GM19035 (cell line): ENCODE measurements around the gene ESYT2.

Source experiments
- ATAC-seq: cut with Tn5 transposase; IDR thresholded peaks from one replicate; pipeline ENCODE4 v1.9.1; 2021; ENCODE audit not compliant: unreplicated experiment

Gene ESYT2

GRCh38 chr7:158827411-158828132 is 1.7 kb downstream of the ESYT2 start:
- ATAC-seq, result no peak

DNA sequence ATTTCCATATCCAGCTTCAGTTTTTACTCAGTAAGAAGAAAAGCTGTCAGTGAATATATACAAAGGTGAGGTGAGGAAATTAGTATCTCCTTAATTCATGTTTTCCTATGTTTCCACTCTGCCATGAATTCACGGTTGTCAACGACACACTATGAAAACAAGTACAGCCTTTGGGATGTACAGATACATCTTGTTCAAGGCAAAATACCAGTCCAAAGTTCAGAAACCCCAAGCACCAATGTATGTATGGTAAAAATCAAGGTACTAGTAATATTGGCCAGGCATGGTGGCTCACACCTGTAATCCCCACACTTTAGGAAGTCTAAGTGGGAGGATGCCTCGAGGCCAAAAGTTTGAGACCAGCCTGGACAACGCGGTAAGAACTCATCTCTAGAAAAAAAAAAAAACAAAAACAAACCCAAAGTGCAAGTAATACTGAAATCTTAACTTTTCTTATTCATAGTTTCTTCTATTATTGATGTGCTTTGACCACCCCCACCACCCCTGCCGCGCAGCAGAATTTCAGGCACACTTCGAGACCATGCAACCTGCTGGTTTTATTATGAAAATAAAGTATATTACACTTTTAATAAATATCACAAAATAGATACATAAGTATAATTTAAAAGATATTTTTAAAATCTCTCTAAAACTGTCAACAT is 3.5 kb downstream of the ESYT2 start:
- no peak for ATAC-seq

DNA sequence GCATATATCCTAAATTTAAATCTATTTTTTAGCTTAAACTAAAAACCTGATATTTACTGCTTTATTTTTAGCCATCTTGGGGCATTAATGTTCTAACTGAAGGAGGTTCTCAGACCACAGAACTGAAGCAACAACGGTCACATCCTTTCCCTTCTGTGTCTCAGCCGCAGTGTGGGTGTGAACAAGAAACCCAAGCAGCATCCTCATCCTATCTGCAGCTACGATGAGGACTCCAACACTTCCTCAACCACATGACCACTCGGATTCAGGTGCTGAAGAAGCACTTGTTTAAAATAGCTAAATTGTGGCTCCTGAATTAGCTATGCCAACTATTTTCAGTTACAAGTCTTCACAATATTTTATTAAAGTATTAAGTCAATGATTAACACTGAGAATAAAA is 5.3 kb downstream of the ESYT2 start:
- peak; percentile 61 for ATAC-seq

- no peak for ATAC-seq
Observed at GRCh38 chr7:158821171-158822031, 7.9 kb downstream of the ESYT2 start.

DNA sequence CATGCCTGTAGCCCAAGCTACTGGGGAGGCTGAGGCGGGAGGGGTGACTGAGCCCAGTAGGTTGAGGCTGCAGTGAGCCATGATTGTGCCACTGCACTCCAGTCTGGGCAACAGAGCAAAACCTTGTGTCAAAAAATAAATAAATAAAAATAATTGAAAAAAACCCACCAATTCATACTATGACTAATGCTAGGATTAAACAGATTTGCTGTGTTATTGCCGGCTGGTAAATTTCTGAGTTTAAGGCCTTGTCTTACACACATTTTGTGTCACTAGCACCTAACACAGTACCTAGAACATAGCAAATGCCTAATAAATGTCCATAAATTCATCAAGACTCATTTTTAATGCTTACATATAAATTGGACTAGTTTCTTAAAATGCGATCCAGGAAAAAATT is 8.7 kb downstream of the ESYT2 start:
- no peak for ATAC-seq

DNA sequence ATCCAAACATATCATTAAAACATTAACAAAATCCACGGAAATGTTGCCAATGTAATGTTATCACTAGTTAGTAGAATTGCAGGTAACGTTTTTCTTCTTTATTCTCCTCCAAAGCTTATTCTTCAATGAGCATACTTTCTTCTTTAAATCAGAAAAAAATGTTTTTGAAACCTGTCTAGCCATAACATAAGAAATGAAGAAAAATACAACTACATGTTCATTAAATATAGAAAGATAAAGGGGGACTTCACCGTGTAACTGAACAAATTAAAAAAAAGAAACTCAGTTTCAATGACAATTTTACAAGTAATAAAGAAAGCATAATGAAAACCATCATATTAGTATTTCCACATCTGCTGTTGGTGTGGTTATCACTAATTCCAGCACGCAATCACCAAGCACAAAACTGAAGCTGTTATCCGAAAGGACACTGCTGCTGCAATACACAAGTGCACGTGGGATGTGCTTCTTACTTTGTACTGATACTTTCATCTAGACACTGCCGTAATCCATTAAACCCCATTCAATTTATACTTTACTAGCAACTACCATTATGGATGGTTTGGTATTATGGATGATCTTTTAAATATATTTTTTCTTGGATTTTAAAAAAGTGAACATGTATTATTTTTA is 9.6 kb downstream of the ESYT2 start:
- ATAC-seq, result no peak

- peak; percentile 91 for ATAC-seq
Observed at GRCh38 chr7:158818325-158819213, 10.7 kb downstream of the ESYT2 start.

DNA sequence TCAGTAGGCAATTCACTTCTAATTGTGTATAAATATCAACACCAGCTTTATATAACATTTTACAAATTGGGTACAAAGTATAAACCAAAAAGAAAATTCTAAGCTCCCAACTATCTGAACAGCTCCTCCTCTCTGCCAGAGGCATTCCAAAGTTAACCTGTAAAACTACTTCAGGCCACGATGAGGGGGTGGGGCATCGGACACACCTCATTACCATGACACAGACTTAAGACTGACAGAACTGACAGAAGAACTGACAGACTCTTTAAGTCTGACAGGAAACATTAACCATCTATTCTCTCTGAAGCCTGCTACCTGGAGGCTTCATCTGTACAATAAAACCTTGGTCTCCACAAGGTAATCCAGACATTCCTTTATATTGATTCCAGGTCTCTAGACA is 12.3 kb downstream of the ESYT2 start:
- no peak for ATAC-seq

DNA sequence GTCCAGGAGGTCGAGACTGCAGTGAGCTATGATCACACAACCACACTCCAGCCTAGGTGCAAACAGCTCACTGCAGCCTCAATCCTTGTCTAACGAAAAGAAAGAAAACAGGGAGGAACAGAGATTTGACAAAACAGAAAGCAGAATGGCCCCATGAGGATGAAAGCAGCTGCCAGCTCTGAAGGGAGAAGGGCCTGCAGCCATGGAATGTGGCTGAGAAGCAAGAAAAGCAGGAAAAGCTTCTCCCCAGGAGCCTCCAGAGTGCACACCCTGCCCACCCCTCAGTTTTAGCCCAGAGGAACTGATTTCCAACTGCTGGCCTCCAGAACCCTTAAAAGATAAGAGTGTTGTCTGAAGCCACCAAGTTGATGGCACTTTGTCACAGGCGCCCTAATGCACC is 13.0 kb downstream of the ESYT2 start:
- ATAC-seq, result no peak

GRCh38 chr7:158815800-158816128 is 13.5 kb downstream of the ESYT2 start:
- ATAC-seq, result no peak

- no peak for ATAC-seq
Observed at GRCh38 chr7:158815083-158815799, 14.1 kb downstream of the ESYT2 start.

DNA sequence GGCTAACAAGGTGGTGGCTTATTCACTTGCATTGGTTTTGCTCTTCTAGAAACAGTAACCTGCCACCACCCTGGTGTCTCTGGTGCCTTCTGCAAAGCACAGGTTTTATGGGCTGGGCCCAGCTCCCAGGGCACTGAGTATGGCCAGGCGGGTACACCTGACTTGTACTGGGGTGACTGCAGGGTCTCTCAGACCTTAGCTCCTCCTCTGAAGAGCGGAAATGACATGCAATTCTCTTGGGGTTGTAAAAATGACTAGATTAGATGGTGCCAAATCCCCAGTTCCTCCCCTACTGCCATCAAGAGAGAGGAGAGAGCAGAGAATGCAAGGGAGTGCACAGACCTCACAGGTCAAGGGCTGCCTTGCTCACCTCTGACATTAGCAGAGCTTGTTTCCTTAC is 14.7 kb downstream of the ESYT2 start:
- ATAC-seq, result no peak

DNA sequence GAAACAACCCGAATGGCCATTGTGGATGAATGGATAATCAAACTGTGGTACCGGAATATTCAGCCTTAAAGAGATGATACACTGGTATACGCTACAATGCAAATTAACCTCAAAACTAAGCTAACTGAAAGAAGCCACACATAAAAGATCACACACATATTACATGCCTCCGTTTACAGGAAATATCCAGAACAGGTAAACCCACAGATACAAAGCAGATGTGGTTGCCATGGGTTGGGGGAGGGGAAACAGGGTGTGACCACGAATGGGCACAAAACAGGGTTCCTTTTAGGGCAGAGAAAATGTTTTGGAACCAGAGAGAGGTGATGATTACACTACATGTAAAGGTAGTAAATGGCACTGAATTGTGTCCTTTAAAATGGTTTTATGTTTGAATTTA is 16.6 kb downstream of the ESYT2 start:
- ATAC-seq, result no peak

DNA sequence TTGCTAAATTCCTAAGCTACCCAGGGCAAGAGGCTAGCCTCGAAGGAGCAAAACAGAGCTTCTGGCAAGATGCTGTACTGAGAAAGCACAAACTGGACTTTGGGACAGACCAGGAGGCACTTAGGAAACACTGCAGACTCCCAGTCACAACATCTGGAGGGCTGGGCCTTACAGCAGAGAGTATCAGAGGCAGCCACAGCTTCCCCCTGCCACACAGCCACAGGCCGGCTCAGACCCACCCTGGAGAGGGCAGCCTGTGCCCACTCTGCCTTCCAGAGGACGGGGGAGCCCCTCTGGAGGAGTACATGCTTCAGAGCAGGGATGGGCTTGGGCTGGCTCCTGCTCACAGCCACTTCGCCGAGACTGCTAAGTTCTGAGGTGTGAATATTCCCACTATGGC is 17.4 kb downstream of the ESYT2 start:
- ATAC-seq, result no peak

DNA sequence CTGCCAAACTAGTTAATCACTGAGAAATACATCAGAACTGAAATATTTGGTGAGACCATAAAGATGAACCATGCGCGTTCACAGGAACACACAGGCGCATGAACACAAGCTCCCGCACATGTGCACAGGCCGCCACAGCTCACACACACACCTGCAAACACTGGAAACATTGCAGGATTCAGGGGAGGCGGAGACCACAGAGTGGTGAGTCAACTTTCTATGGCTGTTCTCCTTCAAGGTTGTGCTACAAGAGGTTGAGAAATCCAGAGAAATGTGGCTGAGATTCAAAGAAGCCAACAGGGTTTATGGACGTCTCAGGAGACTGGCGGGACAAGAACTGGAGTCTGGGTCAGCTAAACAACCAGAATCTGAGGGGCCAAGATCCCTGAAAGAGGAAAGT is 17.8 kb downstream of the ESYT2 start:
- ATAC-seq, result no peak

DNA sequence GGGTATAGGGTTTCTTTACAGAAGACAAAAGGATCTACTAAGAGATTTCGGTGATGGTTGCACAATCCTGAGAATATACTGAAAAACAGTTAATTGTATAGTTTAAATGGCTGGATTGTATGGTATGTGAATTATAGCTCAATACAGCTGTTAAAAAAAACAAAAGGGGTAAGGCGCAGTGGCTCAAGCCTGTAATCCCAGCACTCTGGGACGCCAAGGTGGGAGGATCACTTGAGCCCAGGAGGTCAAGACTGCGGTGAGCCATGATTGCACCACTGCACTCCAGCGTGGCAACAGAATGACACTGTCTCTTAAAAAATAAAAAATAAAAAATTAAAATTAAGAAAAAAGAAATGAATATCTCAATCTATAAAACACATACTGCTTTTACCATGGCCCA is 18.5 kb downstream of the ESYT2 start:
- no peak for ATAC-seq

DNA sequence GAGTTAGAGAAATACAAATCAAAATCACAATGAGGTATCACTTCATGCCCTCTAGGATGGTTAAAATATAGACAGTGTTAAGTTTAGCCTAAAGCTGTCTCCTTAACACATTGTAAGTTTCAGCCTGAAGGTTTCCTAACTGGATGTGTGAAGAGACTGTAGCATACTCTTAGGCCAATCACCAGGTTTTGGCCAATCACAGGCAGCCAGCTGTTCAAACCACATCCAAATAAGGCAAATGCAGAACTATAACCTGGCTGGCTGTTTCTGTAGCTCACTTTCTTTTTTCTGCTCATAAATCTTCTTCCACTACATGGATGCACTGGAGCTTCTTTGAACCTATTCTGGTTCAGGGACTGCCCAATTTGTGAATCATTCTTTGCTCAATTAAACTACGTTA is 19.7 kb downstream of the ESYT2 start:
- ATAC-seq, result peak; percentile 91

DNA sequence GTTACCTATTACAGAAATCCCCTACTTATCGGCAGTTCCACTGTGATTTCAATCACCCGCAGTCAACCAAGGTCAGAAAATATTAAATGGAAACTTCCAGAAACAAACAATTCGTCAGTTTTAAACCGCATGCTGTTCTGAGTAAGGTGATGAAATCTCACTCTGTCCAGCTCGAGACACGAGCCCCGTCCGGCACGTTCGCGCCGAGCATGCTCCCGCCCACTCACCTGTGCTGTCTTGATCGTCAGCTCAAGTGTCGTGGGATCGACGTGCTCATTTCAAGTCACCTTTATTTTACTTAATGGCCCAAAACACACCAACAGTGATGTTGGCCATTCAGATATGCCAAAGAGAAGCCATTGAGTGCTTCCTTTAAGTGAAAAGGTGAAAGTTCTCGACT is 21.2 kb downstream of the ESYT2 start:
- ATAC-seq, result no peak

DNA sequence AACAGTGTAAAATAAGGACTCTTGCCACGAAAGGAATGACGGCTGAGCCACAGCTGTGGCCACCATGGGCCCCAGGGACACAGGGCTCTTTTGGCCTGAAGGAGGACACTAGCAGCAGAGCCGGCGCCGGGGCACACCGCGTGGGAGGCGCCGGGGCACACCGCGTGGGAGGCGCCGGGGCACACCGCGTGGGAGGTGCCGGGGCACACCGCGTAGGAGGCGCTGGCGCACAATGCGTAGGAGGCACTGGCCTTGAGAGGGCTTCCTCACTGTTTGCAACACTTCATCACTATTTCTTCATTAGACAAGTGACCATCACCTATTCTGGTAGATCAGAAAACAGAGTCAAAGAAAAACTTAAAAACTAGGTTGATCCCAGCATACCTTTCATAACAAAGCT is 23.4 kb downstream of the ESYT2 start:
- no peak for ATAC-seq

DNA sequence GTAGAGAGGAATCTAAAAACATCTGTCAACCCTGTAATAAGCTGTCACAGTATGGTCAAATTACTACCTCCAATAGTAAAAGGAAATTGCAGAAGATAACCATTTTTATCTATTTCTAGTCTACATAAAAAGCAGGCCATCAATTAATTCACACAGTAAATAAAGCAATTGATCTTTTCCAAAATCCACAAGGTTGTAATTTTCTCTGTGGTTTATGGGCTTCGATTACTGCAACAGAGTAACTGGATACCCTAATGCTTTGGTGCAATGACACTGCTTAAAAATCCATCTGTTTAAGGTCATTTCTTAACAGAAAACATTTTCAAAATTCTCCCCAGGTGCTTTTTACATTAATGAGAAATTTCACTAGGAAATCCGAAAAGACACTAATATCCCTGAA is 23.9 kb downstream of the ESYT2 start:
- no peak for ATAC-seq
